NCI-H1092 treated with DMSO at 0.1 percent for 48 hours (cell line): ENCODE measurements around the gene GABRG3.

Source experiments
- DNase-seq: peaks from one replicate; lab custom pipeline; 2025; lab: John Stamatoyannopoulos, UW

Gene GABRG3

DNA sequence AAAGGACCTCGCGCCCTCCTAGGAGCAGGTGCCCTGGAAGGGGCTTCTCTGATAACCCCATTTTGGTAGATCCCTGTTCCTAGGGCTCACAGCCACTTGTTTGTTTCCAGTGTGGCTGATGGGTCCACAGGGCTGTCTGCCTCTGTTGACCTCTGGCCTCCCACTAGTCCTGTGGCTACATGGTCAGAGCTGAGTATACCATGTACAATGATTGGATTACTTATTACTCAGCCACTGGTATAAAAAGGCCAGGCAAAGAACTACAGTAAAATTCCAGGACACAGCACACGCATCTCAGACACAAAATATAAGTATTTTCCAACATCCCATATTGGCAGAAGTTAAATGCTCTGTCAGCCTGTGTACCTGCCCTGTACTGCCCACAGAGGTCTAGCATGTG is 277.3 kb downstream of the GABRG3 start:
- DNase-seq = no peak

DNA sequence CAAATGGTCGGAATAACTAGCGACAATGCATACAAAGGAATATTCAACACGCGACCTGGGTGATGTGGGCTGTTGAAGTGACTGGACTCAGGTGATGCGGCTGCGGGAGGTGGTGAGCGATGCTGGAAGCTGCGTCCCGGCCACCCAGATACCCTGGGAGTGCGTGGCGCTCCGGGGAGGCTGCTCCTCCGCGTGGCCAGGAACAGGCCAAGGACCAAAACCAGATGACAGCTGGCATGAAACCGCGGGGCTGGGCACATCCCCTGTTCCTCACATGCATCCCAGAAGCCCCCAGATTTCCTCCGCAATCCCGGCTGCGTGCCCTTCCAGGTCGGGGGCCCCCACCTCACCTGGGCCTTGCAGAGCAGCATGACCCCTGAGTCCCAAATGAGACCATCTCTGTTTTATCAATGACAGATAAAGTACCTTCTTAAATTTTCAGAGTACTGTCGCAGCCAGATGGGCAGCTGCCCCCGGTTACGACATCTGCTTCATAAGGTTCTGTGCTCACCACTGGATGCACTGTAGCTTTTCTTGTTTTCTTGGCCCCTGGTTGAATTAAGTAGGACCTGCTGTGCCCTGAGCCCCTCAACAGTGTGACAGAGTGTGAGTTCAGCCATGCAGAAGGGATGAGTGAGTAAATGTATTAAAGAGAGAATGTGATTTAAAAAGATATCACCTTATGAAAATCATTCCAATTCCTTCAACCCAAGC is 278.2 kb downstream of the GABRG3 start:
- DNase-seq = no peak

DNA sequence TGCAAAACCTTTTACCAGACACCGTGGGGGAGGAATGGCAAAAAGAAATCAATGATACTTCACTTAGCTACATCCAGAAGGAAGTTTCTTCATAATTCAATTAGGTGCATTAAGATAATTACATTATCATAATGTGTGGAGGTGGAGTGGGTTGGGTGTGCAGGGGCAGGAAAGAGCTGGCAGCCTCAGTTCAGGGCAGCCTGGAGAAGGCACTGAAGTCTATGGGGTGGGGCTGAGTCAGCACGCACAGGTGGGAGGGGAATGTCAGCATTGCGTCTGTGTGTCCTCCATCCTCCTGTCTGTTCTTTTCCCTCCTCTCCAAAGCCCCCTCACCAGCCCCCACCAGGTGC is 278.8 kb downstream of the GABRG3 start:
- DNase-seq = no peak

DNA sequence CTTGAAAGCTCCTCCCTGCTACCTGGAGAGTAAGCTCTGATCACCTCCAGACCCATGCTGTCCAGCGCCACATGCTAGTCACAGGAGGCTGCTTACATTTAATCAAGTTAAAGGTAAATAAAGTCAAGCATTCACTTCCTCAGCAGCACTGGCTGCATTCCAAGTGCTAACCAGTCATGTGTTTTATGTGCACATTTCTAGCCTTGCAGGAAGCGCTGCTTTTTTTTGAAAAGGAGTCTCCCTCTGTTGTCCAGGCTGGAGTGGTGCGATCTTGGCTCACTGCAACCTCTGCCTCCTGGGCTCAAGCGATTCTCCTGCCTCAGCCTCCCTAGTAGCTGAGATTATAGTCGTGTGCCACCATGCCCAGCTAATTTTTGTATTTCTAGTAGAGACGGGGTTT is 279.2 kb downstream of the GABRG3 start:
- peak; percentile 89 for DNase-seq

DNA sequence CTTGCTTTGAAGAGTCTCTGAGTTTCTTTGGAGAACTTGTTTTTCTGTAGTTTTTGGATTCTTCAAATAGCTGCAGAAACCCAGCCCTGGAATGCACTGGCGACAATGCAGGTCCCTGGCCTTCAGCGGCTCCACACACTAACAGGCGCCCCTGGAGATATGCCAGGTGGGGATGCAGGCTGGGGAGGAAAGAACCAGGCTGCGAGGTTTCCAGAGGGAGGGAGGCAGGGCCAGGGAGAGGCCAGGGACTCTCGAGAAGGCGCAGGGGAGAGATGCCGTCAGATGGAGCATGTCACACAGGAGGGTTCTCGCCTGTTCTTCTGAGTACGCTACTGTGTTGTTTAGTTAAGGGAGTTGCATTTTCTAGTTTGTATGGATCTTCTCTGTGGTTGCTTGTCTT is 283.1 kb downstream of the GABRG3 start:
- no peak for DNase-seq

DNA sequence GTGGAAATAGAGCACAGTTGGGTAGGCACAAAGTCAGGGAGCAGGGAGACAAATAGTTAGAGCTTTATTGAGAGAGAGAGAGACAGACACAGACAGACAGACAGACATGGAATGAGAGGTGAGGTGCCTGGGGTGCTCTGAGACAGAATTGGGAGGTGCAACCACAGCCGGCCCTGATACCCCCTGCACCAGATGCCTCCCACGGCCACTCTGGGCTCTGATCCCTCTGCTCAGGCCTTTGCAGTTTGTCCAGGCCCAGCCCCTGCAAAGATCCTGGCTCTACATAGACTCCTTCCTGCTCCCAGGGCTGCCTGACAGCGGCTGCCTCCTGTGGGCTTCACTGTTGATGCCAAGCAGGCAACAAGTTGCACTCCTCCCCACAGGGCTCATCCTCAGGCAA is 283.8 kb downstream of the GABRG3 start:
- no peak for DNase-seq

DNA sequence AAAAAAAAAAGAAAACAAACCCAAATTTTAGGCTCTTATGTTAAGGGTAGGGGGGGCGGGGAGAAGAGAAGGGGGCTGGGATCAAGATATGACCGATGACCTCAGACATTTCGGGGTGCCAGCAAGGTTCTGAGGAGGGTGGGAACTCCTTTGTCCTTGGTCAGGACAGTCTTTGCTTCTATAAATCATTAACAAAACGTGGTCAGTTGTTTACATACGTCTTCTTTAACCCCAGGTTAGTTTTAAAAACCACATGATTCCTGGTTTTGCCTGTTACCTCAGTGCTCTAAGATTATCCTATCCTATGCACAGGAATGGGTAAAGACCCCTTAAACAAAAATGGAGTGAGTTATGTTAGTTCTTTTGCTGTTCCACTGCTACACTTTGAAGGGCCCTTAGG is 285.5 kb downstream of the GABRG3 start:
- no peak for DNase-seq

DNA sequence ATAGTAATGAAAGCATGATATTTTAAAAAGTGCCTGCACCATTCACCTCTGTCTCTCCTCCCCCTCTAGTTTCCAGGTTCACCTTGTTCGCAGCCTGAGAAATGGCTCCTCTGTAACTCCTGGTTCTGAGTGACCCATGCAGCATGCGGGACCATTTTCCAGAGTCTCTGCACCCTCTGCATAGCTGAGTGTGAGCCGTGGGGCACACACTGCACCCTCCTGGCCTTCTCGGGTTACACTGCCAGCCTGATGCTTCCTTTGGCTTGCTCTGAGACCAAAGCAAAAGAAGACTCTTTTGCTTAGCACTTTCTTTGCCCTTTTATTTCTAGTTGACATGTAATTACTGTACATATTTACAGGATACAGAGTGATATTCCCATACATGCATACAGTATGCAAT is 287.3 kb downstream of the GABRG3 start:
- no peak for DNase-seq

DNA sequence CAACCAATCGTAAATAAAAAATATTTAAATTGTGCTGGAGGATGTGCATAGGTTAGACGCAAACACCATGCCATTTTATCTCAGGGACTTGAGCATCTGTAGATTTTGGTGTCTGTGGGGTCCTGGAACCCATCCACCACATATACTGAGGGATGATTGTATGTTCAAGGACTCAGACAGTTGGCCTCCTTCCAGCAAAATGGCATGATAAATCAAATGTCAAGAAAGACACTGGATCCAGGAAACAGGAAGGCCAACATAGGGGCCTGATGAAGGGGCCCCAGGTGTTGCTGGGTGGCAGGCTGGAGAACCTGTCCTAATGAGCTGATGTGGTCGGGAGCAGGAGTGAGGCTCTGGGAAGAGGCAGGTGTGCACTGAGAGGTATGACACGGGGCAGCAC is 289.5 kb downstream of the GABRG3 start:
- DNase-seq = no peak

DNA sequence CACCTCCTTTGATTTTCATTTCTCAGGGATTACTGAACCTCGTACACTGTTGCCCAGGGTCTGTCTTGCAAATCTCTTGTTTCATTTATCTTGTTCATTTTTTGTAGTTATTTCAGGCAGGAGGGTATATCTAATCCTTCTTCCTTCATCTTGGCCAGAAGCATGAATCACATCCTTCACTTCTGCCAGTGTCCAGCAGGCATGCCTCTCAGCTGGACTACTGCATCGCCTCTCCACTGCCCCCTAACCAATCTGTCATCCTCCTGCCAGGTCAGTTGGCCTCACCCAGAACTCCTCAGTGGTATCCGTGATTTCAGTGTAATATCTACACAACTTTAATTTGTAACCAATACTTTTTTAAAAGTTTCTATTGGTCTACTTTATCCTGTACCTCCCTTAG is 297.9 kb downstream of the GABRG3 start:
- no peak for DNase-seq

DNA sequence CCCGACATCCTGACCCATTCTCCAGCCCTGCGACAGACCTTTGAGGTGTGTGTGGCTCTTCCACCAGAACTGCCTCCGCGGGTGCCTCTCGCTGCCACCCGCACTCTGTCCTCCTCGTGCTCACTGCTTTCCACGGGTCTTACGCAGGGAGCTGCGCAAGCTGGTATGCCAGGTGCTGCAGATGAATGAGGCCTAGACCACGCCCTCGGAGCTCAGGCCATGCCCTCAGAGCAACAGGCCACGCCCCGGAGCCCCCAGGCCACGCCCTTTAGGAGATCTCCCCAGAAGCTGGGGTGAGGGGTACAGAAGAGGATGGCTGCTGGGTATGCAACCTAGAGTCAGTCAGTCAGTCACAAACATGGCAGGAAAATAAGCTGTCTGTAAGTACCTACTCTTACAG is 300.3 kb downstream of the GABRG3 start:
- DNase-seq = peak; percentile 58

DNA sequence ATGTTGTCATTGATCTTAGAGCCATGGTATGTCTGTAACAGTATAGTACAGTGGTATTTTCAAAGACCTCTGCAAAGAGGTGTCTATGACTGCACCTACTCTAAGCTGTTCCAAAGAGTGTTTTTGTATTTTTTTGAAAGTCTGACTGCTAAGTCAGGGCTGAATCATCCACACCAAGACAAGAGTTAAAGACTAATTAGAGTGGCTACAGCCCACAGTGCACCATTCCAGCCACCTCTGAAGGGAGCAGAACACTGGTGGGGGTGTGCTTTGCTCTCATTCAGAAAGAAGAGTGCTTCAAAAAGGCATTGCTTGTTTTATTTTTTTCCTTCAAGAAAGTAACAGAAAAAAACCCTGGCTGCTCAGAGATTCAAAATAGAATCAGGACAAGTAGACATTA is 301.4 kb downstream of the GABRG3 start:
- DNase-seq = no peak

DNA sequence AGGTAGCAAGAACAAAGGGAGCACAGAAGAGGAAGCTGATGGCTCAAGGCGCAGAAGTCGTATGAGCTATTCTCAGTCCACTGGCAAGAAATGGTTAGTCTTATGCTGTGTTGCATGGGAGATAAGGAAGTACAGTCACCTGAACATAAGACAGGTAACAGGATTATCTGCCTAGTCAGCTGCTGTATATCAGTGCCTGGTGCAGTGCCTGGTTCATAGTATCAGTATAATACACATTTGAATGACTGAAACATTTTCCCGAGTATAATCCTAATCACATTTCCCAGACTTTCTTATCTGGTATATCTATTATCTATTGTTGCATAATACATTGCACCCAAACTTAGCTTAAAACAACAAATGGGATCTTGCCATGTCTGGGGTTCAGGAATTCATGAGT is 302.5 kb downstream of the GABRG3 start:
- no peak for DNase-seq

DNA sequence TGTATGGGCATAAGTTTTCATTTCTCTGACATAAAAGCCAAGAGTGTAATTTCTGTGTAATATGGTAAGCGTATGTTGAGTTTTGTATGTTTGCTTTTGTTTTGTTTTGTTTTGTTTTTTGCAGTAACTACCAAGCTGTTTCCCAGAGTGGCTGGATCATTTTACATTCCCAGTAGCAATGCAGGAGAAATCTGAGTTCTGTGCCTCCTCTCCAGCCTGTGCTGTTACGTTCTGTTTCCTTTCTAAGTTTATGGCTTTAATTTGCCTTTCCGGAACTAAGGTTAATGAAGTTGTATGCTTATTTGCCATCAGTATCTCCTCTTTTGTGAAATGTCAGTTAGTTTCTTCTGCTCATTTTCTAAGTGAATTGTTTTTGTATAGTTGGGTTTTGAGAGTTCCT is 307.8 kb downstream of the GABRG3 start:
- no peak for DNase-seq

DNA sequence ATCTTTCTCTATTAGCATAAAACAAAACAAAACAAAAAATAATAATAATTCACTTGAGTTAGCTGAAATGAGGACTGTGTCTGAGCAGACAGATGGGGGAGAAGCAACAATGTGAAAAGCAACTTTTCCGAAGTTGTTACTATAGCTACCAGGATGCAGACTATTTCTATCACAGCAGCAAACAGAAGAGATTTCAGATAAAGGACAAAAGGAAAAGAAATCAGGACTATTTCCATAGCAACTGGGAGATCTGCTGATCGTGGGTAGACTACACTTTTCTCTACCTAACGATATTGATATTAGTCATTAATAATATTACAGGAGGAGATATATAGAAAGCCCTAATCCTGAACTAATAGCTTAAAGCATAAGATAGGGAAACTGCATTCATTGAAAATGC is 321.7 kb downstream of the GABRG3 start:
- no peak for DNase-seq

DNA sequence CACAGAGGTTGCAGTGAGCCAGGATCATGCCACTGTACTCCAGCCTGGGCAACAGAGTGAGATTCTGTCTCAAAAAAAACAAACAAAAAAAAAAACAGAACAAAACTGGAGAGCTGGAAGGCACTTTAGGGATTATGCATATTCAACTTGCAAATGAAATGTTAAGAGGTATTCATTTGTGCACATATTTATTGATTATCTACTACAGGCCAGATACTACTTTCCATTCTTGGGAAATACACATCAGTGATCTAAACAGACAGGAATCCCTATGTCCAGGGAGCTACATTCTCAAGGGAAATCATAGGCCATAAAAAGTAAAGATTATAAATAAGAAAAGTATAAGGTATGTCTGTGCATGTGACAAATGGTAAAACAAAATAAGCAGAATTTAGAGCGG is 322.6 kb downstream of the GABRG3 start:
- no peak for DNase-seq

DNA sequence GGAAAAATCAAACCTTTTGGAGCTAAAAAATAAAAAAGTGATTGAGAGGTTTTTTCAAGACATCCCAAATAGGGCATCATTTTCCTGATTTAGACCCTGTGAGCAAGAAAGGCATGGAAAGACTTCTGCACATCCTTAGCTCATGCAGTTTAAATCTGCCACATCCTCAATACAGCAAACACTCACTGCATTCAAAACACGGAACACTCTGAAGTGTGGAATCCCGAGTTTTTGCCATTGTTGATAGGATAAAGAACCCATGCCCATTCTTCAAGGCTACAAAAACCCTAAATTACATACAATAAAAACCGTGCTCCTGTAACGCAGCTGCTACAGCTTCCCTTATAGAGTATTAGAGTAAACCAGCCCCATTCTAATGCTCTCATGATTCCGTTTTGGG is 346.8 kb downstream of the GABRG3 start:
- DNase-seq = no peak

DNA sequence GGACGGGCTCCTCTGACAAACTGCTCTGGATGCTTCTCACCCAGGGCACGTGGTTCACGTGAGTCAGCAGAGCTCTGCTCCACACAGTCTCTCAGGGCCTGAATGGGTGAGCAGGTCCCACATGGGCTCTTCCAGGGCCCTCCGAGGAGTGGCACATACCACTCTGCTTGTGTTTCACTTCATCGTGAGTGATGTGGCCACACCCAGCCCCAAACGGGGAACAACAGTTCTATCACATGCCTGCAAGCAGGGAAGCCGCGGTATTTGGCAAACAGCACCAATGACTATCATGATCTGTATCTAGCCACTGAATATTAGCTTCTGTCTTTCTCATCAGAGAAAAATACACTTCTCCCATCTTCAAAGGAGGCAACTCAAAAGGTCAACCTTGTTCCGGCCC is 352.8 kb downstream of the GABRG3 start:
- no peak for DNase-seq

DNA sequence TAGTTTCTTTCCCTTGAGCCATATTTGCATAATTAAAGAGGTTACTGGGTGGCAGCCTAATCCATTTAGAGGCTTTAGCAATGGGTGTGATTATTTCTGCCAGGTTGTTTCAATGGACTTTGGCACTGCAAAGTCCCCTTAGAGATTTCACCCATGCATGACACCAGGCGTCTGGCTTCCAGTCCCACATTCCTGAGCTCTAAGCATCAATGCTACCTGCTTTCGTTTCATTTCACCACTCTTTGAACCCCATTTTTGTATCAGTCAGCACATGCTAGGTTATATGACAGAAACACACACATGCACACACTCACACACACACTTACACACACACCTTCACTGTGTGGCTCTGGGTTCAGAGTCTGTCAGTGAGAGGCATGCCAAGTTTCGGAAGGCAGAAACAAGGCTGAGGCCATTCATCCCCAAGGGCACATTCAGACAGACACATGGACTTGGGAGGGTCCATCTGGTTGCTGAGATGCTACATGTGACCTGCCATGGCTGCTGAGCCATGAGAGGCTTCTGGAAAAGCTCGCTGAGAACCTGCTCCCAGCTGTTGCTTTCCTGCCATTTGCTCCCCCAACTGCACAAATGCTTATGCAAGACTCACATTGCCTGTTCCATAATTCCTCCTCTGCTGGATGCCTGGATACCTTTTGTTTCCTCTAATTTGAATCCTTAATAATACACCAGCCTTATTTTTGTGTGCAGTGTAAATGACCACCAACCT is 354.1 kb downstream of the GABRG3 start:
- no peak for DNase-seq

DNA sequence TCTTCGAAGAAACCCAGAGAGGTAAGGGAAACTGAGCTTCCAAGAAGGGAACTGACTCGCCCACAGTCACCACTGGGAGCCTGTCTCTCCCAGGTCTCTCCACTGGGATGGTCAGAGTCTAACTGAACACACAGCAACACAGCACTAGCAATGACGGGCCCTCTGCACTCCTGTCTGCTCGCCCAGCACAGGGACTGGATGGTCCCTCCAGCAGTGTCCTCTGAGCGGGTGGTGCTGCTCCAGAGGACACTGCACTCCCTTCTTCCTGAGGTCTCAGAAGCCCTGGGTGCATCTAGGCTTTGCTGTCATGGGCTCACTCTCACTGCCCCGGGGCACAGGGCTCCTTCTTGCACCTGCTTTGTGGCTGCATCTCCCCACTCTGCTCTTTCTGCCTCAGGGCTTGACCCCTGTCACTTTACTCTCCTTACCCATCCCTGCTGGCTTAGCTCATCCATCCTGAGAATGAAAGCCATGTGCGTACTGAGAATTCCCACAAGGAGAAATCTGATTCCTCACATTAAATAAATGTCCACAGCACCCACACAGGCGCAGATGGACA is 356.6 kb downstream of the GABRG3 start:
- DNase-seq = peak; percentile 2

DNA sequence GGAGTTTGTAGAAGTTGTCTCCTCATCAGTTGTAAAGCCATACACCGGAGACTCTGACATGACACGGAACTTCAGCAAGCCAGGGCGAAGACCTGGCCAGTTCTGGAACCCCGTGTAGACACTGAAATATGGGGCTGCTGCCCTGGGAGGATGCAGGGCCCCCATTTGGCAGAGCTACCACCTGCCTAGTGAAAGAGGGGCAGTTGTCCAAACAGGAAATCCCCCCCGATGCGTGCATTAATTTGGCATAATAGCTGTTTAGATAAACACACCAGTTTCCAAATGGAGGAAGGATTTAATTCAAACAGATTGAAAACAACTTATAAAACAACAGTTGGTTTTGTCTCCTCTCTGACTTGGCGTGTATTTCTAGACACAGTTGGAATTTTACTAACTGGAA is 357.2 kb downstream of the GABRG3 start:
- DNase-seq = no peak

DNA sequence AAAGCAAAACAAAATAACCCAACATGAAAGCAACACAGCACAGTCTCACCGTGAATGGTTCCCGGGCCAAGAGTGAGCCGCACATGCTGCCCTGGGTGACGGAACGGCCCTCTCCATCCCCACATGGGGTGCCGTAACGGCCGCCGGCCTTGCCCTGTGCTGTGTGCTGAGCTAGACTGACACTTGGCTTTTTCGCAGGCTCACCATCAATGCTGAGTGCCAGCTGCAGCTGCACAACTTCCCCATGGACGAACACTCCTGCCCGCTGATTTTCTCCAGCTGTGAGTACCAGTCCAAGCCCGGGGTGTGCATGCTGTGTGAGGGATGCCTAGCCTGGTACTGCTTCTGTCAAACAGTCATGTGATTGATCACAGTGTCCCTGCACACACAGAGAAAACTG is 357.6 kb downstream of the GABRG3 start:
- DNase-seq = peak; percentile 35

DNA sequence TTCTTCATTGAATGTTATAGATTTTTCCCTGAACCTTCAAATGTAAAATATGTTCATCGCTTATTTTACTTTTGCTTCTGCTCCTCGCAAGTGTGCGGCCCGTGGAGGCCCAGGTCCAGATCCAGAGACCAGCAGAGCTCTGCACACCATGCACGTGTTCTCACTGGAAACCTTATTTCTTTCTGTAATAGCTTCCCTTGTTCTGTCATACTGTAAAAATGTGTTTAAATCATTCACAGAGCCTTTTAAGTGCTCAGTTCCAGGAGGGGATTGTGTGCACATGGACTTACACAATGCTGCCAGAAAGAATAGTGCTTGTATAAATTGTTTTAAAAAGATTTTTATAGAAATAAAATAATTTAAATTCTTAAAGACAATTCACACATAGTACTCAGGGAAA is 359.3 kb downstream of the GABRG3 start:
- DNase-seq = no peak

DNA sequence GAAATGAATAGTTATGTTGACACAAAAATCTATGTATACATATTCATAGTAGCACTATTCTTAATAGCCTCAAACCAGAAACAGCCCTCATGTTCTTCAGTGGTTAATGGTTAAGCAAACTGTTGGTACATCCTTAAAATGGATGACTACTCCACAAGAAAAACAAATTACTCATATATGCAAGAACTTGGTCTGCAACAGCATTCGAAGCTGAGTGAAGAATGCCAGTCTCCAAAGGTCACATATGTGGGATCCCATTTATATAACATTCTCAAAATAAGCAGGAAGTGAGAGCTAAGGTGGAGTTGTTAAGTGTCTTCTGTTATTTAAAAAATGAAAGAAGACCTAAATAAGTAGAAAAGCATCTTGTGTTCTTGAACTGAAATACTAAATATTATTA is 365.7 kb downstream of the GABRG3 start:
- no peak for DNase-seq
